WTC11 (cell line): Measurements from ENCODE around the gene ZNF550.

Source experiments
- FOXJ3 ChIP-seq: sonication (generic); formaldehyde crosslinking; IDR thresholded peaks from 2 replicates; pipeline ENCODE4 v1.9.0; 2021; ENCODE audit warnings: missing genetic modification reagents, mild to moderate bottlenecking, borderline replicate concordance
- KAT7 ChIP-seq: sonication (generic); formaldehyde crosslinking; IDR thresholded peaks from 2 replicates; pipeline ENCODE4 v1.8.1; 2023; ENCODE audit warnings: missing genetic modification reagents, mild to moderate bottlenecking, borderline replicate concordance
- ZNF121 ChIP-seq: sonication (generic); formaldehyde crosslinking; IDR thresholded peaks from 2 replicates; pipeline ENCODE4 v1.8.0; 2023; ENCODE audit warnings: missing genetic modification reagents
- TF ChIP-seq, protein P1 (sequence below): fragments of 250-450 bp; sonication (Bioruptor Pico); IDR thresholded peaks from 2 replicates; pipeline ENCODE4 v1.9.0; 2021; ENCODE audit warnings: mild to moderate bottlenecking, borderline replicate concordance
- TF ChIP-seq, protein P2 (sequence below): fragments of 200-600 bp; IDR thresholded peaks from 2 replicates; pipeline ENCODE4 v1.8.0; 2022; ENCODE audit warnings: antibody characterized with exemption
- TF ChIP-seq, protein P3 (sequence below): sonication (generic); formaldehyde crosslinking; IDR thresholded peaks from 2 replicates; pipeline ENCODE4 v1.8.1; 2022; ENCODE audit warnings: low read depth, missing genetic modification reagents, borderline replicate concordance
- TF ChIP-seq, protein P4 (sequence below): sonication (generic); formaldehyde crosslinking; IDR thresholded peaks from 2 replicates; pipeline ENCODE4 v1.8.0; 2022; ENCODE audit warnings: missing genetic modification reagents
- TF ChIP-seq, protein P5 (sequence below): sonication (generic); formaldehyde crosslinking; conservative IDR thresholded peaks from 2 replicates; pipeline ENCODE4 v1.8.1; 2023; ENCODE audit warnings: mild to moderate bottlenecking, low read depth, missing genetic modification reagents, moderate library complexity
- TF ChIP-seq, protein P6 (sequence below): sonication (generic); formaldehyde crosslinking; IDR thresholded peaks from 2 replicates; pipeline ENCODE4 v1.8.1; 2023; ENCODE audit warnings: mild to moderate bottlenecking, missing genetic modification reagents, moderate library complexity

DNA sequence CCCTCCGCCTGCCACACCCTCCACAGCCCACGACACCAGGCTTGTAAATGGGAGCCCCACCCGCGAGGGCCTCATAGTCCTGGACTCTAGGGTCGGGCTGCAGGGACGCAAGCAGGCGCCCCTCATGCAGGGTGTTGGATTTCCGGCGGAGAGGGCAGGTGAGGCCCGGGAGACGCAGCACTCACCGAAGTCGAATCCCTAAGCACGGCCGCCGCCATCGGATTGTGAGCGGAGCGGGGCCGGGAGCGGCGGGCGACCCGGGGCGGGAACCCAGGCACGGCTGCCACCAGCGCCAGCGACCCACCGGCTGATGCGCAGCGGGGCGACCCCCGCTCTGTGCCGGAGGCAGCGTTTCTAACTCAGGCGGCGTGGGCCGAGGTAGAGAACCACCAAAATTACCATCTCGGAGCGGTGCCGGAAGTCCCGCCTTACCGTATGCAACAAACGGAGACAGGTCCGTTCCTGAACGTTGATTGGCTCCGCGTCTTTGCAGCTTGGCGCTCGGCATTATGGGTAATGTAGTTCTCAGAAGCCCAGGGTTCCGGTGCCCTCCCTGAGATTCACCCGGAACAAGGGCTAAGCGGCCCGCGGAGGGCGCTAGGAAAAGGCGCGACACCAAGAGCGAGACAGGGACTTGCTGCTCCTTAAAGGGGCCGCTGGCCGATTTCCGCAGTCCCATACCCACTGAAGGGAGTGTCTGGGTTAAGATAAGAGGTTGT lies 19.0 kb upstream of the ZNF550 start, which contains the start of gene ZNF416:
- TF ChIP-seq, protein P1, sequence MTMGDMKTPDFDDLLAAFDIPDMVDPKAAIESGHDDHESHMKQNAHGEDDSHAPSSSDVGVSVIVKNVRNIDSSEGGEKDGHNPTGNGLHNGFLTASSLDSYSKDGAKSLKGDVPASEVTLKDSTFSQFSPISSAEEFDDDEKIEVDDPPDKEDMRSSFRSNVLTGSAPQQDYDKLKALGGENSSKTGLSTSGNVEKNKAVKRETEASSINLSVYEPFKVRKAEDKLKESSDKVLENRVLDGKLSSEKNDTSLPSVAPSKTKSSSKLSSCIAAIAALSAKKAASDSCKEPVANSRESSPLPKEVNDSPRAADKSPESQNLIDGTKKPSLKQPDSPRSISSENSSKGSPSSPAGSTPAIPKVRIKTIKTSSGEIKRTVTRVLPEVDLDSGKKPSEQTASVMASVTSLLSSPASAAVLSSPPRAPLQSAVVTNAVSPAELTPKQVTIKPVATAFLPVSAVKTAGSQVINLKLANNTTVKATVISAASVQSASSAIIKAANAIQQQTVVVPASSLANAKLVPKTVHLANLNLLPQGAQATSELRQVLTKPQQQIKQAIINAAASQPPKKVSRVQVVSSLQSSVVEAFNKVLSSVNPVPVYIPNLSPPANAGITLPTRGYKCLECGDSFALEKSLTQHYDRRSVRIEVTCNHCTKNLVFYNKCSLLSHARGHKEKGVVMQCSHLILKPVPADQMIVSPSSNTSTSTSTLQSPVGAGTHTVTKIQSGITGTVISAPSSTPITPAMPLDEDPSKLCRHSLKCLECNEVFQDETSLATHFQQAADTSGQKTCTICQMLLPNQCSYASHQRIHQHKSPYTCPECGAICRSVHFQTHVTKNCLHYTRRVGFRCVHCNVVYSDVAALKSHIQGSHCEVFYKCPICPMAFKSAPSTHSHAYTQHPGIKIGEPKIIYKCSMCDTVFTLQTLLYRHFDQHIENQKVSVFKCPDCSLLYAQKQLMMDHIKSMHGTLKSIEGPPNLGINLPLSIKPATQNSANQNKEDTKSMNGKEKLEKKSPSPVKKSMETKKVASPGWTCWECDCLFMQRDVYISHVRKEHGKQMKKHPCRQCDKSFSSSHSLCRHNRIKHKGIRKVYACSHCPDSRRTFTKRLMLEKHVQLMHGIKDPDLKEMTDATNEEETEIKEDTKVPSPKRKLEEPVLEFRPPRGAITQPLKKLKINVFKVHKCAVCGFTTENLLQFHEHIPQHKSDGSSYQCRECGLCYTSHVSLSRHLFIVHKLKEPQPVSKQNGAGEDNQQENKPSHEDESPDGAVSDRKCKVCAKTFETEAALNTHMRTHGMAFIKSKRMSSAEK (CRISPR knock-in tag), result no peak
- TF ChIP-seq, protein P2, sequence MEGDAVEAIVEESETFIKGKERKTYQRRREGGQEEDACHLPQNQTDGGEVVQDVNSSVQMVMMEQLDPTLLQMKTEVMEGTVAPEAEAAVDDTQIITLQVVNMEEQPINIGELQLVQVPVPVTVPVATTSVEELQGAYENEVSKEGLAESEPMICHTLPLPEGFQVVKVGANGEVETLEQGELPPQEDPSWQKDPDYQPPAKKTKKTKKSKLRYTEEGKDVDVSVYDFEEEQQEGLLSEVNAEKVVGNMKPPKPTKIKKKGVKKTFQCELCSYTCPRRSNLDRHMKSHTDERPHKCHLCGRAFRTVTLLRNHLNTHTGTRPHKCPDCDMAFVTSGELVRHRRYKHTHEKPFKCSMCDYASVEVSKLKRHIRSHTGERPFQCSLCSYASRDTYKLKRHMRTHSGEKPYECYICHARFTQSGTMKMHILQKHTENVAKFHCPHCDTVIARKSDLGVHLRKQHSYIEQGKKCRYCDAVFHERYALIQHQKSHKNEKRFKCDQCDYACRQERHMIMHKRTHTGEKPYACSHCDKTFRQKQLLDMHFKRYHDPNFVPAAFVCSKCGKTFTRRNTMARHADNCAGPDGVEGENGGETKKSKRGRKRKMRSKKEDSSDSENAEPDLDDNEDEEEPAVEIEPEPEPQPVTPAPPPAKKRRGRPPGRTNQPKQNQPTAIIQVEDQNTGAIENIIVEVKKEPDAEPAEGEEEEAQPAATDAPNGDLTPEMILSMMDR, result no peak
- TF ChIP-seq, protein P3, sequence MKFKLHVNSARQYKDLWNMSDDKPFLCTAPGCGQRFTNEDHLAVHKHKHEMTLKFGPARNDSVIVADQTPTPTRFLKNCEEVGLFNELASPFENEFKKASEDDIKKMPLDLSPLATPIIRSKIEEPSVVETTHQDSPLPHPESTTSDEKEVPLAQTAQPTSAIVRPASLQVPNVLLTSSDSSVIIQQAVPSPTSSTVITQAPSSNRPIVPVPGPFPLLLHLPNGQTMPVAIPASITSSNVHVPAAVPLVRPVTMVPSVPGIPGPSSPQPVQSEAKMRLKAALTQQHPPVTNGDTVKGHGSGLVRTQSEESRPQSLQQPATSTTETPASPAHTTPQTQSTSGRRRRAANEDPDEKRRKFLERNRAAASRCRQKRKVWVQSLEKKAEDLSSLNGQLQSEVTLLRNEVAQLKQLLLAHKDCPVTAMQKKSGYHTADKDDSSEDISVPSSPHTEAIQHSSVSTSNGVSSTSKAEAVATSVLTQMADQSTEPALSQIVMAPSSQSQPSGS (CRISPR knock-in tag), result no peak
- TF ChIP-seq KAT7 (CRISPR knock-in tag) (0 out of 2 replicates have a peak, but pooled peaks have one; percentile 58), FOXJ3 (CRISPR knock-in tag) (no peak), ZNF121 (CRISPR knock-in tag) (no peak)
- TF ChIP-seq, protein P4, sequence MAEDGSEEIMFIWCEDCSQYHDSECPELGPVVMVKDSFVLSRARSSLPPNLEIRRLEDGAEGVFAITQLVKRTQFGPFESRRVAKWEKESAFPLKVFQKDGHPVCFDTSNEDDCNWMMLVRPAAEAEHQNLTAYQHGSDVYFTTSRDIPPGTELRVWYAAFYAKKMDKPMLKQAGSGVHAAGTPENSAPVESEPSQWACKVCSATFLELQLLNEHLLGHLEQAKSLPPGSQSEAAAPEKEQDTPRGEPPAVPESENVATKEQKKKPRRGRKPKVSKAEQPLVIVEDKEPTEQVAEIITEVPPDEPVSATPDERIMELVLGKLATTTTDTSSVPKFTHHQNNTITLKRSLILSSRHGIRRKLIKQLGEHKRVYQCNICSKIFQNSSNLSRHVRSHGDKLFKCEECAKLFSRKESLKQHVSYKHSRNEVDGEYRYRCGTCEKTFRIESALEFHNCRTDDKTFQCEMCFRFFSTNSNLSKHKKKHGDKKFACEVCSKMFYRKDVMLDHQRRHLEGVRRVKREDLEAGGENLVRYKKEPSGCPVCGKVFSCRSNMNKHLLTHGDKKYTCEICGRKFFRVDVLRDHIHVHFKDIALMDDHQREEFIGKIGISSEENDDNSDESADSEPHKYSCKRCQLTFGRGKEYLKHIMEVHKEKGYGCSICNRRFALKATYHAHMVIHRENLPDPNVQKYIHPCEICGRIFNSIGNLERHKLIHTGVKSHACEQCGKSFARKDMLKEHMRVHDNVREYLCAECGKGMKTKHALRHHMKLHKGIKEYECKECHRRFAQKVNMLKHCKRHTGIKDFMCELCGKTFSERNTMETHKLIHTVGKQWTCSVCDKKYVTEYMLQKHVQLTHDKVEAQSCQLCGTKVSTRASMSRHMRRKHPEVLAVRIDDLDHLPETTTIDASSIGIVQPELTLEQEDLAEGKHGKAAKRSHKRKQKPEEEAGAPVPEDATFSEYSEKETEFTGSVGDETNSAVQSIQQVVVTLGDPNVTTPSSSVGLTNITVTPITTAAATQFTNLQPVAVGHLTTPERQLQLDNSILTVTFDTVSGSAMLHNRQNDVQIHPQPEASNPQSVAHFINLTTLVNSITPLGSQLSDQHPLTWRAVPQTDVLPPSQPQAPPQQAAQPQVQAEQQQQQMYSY (CRISPR knock-in tag), result no peak
- TF ChIP-seq, protein P5, sequence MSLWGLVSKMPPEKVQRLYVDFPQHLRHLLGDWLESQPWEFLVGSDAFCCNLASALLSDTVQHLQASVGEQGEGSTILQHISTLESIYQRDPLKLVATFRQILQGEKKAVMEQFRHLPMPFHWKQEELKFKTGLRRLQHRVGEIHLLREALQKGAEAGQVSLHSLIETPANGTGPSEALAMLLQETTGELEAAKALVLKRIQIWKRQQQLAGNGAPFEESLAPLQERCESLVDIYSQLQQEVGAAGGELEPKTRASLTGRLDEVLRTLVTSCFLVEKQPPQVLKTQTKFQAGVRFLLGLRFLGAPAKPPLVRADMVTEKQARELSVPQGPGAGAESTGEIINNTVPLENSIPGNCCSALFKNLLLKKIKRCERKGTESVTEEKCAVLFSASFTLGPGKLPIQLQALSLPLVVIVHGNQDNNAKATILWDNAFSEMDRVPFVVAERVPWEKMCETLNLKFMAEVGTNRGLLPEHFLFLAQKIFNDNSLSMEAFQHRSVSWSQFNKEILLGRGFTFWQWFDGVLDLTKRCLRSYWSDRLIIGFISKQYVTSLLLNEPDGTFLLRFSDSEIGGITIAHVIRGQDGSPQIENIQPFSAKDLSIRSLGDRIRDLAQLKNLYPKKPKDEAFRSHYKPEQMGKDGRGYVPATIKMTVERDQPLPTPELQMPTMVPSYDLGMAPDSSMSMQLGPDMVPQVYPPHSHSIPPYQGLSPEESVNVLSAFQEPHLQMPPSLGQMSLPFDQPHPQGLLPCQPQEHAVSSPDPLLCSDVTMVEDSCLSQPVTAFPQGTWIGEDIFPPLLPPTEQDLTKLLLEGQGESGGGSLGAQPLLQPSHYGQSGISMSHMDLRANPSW (CRISPR knock-in tag), result no peak
- TF ChIP-seq, protein P6, sequence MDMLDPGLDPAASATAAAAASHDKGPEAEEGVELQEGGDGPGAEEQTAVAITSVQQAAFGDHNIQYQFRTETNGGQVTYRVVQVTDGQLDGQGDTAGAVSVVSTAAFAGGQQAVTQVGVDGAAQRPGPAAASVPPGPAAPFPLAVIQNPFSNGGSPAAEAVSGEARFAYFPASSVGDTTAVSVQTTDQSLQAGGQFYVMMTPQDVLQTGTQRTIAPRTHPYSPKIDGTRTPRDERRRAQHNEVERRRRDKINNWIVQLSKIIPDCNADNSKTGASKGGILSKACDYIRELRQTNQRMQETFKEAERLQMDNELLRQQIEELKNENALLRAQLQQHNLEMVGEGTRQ (CRISPR knock-in tag), result no peak
